Measurements from ENCODE around the gene RPTOR.
A peak's percentile ranks its signal among the peaks of the same experiment; 100 is the strongest.

RPTOR gene

GRCh38 chr17:80855948-80856862, 311.6 kb downstream of the RPTOR start:
- no peak for DNase-seq

DNA sequence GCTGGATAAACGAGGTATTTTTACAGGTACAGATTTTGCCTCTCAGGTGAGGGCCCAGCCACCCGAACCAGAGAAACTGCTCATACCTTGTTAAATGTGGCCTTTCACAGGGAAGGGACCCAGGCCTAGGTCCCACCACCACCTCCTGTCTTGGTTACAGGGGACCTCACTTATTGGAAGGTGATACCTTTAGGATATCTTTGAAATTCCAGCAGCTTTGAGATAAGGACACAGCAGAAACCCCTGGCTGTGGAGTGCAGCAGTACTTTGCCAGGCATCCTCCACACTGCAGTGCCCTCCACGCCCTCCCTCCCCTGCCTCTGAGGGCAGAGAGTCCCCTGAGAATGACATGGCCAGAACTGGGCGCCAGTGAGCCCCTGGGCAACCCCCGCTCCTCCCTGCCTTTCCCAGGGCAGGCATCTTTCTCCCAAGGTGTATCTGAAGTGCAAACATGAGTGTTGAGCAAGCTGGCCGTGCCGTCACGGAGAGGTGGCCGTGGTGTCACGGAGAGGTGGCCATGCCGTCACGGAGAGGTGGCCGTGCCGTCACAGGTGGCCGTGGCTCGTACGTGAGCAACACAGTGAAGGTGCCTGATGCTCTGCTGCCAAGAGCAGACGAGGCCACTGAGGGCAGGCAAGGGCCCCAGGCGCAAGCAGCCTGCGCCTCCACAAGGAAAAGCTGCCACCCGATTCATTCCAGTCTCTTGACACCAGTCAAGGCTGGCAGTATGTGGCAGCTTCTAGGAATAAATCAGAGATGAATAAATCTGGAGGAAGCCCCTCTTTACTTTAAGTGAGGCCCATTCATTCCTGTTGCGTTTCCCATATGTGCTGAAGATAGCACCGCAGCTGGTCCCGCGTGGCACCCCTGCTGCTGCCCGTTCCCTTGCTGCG, 312.5 kb downstream of the RPTOR start:
- no peak for DNase-seq

GRCh38 chr17:80857756-80858171, 313.1 kb downstream of the RPTOR start:
- DNase-seq = no peak

- DNase-seq = no peak
These were observed 313.8 kb downstream of the RPTOR start for GRCh38 chr17:80858301-80859001.

DNA sequence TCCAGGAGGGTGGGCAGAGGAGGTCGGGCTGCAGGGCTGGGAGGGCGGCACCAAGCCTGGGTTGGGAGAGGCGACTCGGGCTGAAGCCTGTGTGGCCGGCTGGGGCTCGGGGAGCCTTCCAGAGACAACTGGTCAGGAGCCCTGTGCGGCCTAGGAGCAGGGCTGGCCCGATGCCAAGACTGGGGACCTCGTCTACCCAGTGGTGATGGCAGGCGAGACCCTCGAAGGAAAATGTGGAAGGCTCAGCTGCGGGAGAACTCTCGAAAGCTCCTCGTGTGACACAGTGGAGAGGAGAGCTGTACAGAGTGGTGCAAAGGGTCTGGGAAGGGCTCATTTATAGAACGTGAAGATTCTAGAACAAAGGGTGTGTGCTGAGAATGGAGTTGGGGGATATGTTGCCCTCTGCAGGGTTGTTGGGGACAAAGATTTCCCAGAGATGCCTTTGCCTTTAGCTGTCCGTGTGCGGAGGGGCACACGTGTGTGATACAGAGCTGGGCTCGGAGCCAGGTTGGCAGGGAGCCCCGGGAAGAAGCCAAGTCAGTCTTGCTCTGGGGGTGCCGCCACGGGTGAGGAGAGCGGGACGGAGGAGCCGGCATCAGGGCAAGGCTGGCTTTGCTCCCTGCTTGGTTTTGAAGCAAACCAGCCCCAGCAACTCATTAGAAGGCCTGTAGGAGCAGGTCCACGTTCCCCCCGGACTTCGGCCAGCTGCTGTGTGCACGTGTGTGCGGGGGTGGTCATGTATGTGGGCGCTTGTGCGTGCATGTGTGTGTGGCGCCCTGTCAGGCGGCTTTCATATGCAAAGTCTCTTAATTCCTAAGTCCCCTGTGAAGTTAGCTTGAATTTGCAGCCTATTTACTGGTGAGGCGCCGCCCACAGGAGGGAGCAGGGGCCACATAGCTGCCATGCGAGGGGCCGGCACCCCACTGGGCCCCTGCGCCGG, 314.6 kb downstream of the RPTOR start:
- DNase-seq = peak; percentile 86

GRCh38 chr17:80860101-80860671, 315.5 kb downstream of the RPTOR start:
- DNase-seq = no peak

DNA sequence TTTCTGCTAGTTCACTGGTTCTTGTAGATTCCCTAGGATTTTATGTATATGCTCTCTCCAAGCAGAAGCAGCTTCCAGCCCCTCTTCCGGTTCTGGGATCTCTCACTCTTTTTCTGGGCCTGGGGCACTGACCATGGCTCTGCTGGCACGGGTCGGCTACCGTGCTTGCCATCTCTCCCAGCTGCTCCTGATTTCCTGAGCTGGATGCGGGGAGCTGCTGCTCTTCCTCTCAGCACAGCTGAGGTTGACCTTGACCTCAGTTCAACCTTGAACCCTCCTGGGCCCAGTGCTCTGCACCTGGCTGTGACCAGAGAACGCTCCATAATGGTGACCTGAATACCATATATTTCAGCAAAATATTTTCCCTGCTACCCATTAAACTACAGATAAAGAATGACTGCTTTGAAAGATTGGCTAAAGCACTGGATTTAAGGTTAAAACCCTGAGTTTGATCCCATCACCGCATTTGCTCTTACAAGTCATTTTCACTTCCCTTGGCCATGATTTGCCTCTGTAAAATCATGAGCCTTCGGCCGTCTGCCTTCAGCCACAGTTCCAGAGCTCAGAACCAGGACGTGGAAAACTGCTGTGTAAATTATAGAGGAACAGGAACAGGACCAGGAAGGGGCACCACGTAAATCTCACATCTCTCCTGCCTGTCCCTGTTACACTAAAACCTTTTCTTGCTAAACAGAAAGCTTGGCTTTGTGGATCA, 316.2 kb downstream of the RPTOR start:
- DNase-seq = no peak

- no peak for DNase-seq
These were observed 316.8 kb downstream of the RPTOR start for GRCh38 chr17:80861418-80861815.

DNA sequence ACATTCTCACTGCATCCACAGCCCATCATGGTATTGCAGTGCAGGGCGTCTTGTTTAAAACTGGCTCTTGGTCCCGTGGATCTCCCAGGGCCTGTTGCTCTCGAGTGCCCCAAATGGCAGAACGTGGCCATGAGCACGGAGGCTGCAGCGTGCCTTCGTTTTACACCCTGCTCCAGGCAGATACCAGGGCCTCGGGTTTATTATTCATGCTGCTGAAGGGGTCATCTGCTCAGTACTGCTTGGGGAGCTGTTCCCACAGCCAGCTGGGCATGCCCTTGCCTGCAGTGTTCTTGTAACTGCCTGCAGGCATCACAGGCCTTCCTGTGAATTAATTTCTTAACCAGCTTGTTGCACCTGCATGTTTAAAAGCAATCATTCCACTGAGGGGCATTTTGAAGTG, 317.3 kb downstream of the RPTOR start:
- DNase-seq = no peak

DNA sequence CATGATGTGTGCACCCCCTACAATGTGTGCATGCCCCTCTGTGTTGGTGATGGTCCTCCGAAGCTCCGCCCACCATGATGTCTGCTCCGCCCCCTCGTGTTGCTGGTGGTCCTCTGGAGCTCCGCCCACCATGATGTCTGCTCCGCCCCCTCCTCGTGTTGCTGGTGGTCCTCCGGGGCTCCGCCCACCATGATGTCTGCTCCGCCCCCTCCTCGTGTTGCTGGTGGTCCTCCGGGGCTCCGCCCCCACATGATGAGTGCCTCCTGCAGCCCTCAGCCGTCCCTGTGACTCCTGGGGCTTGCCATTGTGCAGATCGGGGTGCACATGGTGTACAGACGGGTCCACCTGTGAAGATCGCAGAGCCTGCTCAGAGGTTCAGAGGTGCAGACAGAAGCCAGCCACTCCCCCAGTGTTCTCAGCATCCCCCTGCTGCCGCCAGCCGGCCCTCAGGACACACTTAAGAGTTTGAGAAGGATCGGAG, 317.9 kb downstream of the RPTOR start:
- no peak for DNase-seq

GRCh38 chr17:80862978-80863377, 318.3 kb downstream of the RPTOR start:
- DNase-seq = no peak

- DNase-seq = no peak
These were observed 319.0 kb downstream of the RPTOR start for GRCh38 chr17:80863626-80864025.

DNA sequence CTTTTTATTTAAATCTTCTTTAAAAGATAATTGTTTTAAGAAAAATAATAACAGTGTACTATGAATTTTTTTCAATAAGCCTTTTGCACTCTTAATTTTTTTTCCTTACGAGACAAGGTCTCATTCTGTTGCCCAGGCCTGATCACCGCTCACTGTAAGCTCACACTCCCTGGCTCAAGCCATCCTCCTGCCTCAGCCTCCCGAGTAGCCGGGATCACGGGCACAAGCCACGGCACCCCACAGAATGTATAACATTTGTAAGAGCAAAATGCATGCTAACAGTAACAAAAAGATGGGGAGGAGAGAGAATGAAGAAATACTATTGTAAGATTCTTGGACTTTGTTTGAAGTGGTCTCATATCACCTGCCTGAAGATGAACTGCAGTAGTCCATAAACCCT, 320.1 kb downstream of the RPTOR start:
- DNase-seq = no peak

GRCh38 chr17:80866050-80866793, 321.6 kb downstream of the RPTOR start:
- peak; percentile 71 for DNase-seq

DNA sequence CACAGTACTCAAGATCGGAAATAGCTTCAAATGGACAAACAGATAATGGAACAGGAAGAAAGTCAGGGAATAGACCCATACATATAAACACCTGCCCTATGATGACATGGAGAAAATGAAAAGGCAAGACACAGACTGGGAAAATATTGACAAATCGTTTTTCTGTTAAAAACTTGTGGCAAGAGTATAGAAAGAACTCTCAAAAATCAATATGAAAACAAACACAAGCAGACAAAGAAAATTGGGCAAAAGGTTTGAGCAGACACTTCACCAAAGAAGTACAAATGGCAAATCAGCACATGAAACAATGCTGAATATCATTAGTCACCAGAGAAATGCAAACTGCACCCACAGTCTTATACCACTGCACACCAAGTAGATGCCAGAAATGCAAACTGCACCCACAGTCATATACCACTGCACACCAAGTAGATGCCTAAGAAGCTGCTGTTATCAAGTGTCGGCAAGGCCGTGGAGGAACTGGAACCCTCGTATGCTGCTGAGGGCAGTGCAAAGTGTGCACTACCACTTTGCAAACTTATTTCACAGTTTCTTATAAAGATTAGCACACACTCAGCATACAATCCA, 323.5 kb downstream of the RPTOR start:
- no peak for DNase-seq

DNA sequence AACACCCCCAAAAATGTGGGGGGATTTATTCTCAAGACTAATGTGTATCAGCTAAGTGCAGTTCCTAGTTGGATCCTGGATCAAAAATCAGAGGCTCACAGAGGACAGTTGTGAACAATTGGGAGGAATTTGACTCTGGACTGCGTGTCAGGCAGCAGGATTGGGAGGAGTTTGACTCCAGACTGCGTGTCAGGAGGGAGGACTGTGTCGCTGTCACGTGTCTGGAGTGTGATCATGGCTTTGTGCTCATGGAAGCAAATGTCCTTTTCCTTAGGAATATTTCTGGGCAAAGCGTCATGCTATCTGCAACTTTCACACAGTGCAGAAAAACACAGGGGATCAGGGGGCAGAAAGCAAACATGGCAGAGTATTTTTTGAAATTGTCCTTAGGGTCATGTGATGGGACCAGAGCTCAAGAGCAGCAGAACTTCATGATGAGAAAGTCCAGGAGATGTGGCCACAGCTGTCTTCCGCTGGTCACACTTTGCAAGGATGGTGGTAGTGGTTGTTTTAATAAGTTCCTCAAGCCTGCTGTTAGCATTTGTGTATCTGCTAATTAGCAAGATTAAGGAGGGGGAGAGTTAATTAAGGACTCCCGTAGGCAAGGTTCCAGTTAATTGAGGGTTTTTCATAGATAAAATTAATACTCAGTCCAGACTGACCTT, 325.0 kb downstream of the RPTOR start:
- DNase-seq = no peak

GRCh38 chr17:80870401-80870800, 325.8 kb downstream of the RPTOR start:
- DNase-seq = no peak

- DNase-seq = no peak
These were observed 326.7 kb downstream of the RPTOR start for GRCh38 chr17:80871341-80871740.

DNA sequence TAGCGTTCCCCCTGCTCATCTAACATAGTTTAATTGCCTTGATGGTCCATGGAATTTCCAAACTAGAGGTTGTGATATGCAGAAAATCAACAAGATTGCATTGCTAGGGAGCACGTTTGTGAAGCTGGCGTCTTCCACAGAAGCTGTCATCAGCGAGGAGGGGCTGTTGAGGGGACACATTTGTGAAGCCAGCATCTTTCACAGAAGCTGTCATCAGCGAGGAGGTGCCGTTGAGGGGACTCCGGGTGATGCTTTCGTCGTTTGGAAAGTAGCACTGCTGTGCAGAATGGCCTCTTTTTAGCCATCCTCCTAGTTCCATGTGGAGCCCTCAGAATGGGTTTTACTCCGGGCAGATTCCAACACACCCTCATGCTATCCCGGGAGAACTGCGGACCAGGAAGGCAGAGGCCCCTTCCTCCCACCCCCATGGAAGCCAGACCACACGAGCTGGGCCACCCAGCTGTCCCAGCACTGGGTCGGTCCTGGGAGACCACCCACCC, 327.4 kb downstream of the RPTOR start:
- DNase-seq = no peak
